ENCODE data around the gene CPED1. TPM values are rescaled to one million over a fixed set of nuclear protein-coding genes. Genes with fewer than 3 reads are reported as not detected.

Gene CPED1
- total and polyA plus RNA-seq, 7 donors, result 1.2 to 120 (median 79.6) TPM

- Histone ChIP-seq H3K9me3 (no peaks in the 10 kb centered on the region), H3K27ac (no peak overlapping the region), H3K4me1 (peaks cover 0 to 35% (median 24%) of the 10 kb centered on the region in 4 donors), H3K36me3 (no peaks in the 10 kb centered on the region), H3K4me3 (no peak overlapping the region), H3K27me3 (no peaks in the 10 kb centered on the region)
- intact Hi-C loops (cut with DNase I), result loop anchor here (5.0 to 10.0 kb wide), 3 partner anchors 52 to 345 kb away; no protein-coding TSS in a partner anchor
- WGBS, 2 donors, result 75 to 84% methylated on average over 5 of the region's 5 CpGs
- TF ChIP-seq, protein P1, sequence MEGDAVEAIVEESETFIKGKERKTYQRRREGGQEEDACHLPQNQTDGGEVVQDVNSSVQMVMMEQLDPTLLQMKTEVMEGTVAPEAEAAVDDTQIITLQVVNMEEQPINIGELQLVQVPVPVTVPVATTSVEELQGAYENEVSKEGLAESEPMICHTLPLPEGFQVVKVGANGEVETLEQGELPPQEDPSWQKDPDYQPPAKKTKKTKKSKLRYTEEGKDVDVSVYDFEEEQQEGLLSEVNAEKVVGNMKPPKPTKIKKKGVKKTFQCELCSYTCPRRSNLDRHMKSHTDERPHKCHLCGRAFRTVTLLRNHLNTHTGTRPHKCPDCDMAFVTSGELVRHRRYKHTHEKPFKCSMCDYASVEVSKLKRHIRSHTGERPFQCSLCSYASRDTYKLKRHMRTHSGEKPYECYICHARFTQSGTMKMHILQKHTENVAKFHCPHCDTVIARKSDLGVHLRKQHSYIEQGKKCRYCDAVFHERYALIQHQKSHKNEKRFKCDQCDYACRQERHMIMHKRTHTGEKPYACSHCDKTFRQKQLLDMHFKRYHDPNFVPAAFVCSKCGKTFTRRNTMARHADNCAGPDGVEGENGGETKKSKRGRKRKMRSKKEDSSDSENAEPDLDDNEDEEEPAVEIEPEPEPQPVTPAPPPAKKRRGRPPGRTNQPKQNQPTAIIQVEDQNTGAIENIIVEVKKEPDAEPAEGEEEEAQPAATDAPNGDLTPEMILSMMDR (IDR thresholded peaks at IDR 0.05), result peak in 1 of 4 experiments; percentile 17
- TF ChIP-seq POLR2AphosphoS5 (IDR thresholded peaks at IDR 0.05), result no peak
- no peak for DNase-seq
Measured at GRCh38 chr7:121079425-121080169, 91.1 kb downstream of the CPED1 start.

GRCh38 chr7:121080257-121080912, 91.9 kb downstream of the CPED1 start:
- Histone ChIP-seq H3K27ac (no peak overlapping the region), H3K36me3 (no peaks in the 10 kb centered on the region), H3K27me3 (no peaks in the 10 kb centered on the region), H3K4me1 (peaks cover 0 to 43% (median 31%) of the 10 kb centered on the region in 4 donors), H3K4me3 (no peak overlapping the region), H3K9me3 (no peaks in the 10 kb centered on the region)
- intact Hi-C loops (cut with DNase I), result loop anchor here (5.0 to 10.0 kb wide), 3 partner anchors 53 to 346 kb away; no protein-coding TSS in a partner anchor
- WGBS, 2 donors, result 93 to 95% methylated on average over 2 of the region's 2 CpGs
- no peak for DNase-seq
- TF ChIP-seq POLR2AphosphoS5 (IDR thresholded peaks at IDR 0.05) (no peak), POLR2A (IDR thresholded peaks at IDR 0.05) (no peak), EP300 (IDR thresholded peaks at IDR 0.05) (no peak)

GRCh38 chr7:121080913-121081326, 92.4 kb downstream of the CPED1 start:
- Histone ChIP-seq H3K9me3 (no peaks in the 10 kb centered on the region), H3K4me1 (peaks cover 0 to 48% (median 36%) of the 10 kb centered on the region in 4 donors), H3K4me3 (no peak overlapping the region), H3K27me3 (no peaks in the 10 kb centered on the region), H3K27ac (peak overlapping the region in 2 of 4 donors; percentile 78 to 79), H3K36me3 (no peaks in the 10 kb centered on the region)
- no peak for DNase-seq
- intact Hi-C loops (cut with DNase I), result loop anchor here (1.0 to 10.0 kb wide), 4 partner anchors 54 to 346 kb away; no protein-coding TSS in a partner anchor
- WGBS, 2 donors, result 61 to 80% methylated on average over 4 of the region's 4 CpGs
- no peak for TF ChIP-seq EP300 (IDR thresholded peaks at IDR 0.05)

GRCh38 chr7:121081327-121081936, 92.9 kb downstream of the CPED1 start:
- Histone ChIP-seq H3K4me3 (no peak overlapping the region), H3K9me3 (no peaks in the 10 kb centered on the region), H3K36me3 (no peaks in the 10 kb centered on the region), H3K4me1 (peaks cover 0 to 48% (median 39%) of the 10 kb centered on the region in 4 donors), H3K27me3 (no peaks in the 10 kb centered on the region), H3K27ac (peak overlapping the region in 3 of 4 donors; percentile 10 to 79 (median 78))
- peak in 3 of 4 donors; percentile 29 to 43 (median 42) for TF ChIP-seq POLR2AphosphoS5 (IDR thresholded peaks at IDR 0.05)
- no peak for TF ChIP-seq EP300 (IDR thresholded peaks at IDR 0.05)
- TF ChIP-seq, protein P1 (IDR thresholded peaks at IDR 0.05), result peak; percentile 64 to 77 (median 75)
- DNase-seq, result no peak
- intact Hi-C loops (cut with DNase I), result loop anchor here (1.0 to 10.0 kb wide), 4 partner anchors 54 to 347 kb away; no protein-coding TSS in a partner anchor
- 48 to 54% methylated on average over 3 of the region's 3 CpGs for WGBS, 2 donors

- Histone ChIP-seq H3K27me3 (no peaks in the 10 kb centered on the region), H3K36me3 (no peaks in the 10 kb centered on the region), H3K27ac (peak overlapping the region; percentile 32 to 79 (median 60)), H3K4me3 (no peak overlapping the region), H3K9me3 (no peaks in the 10 kb centered on the region), H3K4me1 (peaks cover 0 to 57% (median 40%) of the 10 kb centered on the region in 4 donors)
- TF ChIP-seq POLR2AphosphoS5 (IDR thresholded peaks at IDR 0.05) (no peak), EP300 (IDR thresholded peaks at IDR 0.05) (no peak), POLR2A (IDR thresholded peaks at IDR 0.05) (no peak)
- TF ChIP-seq, protein P1 (IDR thresholded peaks at IDR 0.05), result no peak
- DNase-seq, result no peak
- intact Hi-C loops (cut with DNase I), result loop anchor here (5.0 to 10.0 kb wide), 3 partner anchors 55 to 348 kb away; no protein-coding TSS in a partner anchor
Measured at GRCh38 chr7:121082400-121083101, 94.0 kb downstream of the CPED1 start.
